ENCODE results near the gene PLXNA4. TPM values are rescaled to one million over a fixed set of nuclear protein-coding genes. Genes with fewer than 3 reads are reported as not detected.

Gene PLXNA4
- total RNA-seq, 1 experiment from 2014 or later, result not detected

DNA sequence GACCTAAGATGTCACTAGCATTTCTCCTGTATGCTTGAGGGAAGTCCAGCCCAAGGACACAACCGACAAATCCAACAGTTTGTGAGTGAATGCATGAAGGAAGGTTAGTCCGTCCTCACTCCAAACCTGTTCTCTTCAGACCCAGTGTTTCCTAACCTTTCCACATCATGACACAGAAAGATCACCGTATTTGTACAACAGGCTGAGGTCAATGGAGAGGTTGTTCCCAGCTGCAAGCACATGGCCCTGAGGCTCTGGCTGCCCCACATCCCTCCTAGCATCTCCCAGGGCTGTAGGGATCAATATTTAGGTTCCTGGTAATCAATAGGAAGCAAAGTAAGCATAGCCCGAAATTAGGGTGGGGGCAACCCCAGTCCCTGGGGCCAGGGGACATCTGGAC lies 227.9 kb downstream of the PLXNA4 start:
- H3K9me3 ChIP-seq (ENCODE audit: control insufficient read depth in 1 of 2, insufficient read depth in 1 of 2, low read depth in 1 of 2, low read length in 2 of 2), result no peaks in the 10 kb centered on the region
- H3K27ac ChIP-seq (ENCODE audit: low read depth, low read length), result no peak overlapping the region
- POLR2A ChIA-PET, result no interaction called here
- intact Hi-C loops (cut with micrococcal nuclease), result no loop called here
- no peak overlapping the region for H3K4me3 ChIP-seq (replicated peaks in 1 of 2; ENCODE audit: low read depth in 1 of 2, low read length in 2 of 2)
- H4K20me1 ChIP-seq (ENCODE audit: insufficient read depth), result no peaks in the 10 kb centered on the region
- H3K79me2 ChIP-seq (ENCODE audit: insufficient read depth, low read length), result no peaks in the 10 kb centered on the region
- H3K27me3 ChIP-seq (ENCODE audit: insufficient read depth, low read length), result peaks cover 68% of the 10 kb centered on the region
- no peak for ATAC-seq
- H2AFZ ChIP-seq (ENCODE audit: low read depth, low read length, poor library complexity, severe bottlenecking), result no peak overlapping the region
- CTCF ChIA-PET, result no interaction called here
- H3K36me3 ChIP-seq (ENCODE audit: control insufficient read depth in 1 of 2, insufficient read depth in 2 of 2, low read length in 2 of 2), result no peaks in the 10 kb centered on the region
- BruUV-seq (replicated peaks), result no TSS peak
- H3K9ac ChIP-seq (ENCODE audit: low read length), result no peak overlapping the region
- H3K9me2 ChIP-seq (ENCODE audit: insufficient read depth), result no peaks in the 10 kb centered on the region
- RAD21 ChIA-PET (ENCODE audit: low non-redundant PET in 1 of 2, low total read pairs in 2 of 2, uncharacterized antibody in 2 of 2, unreplicated experiment in 2 of 2), result no interaction called here
- DNase-seq (ENCODE audit: low read depth, low spot score), result no peak
- H3K4me1 ChIP-seq (ENCODE audit: control insufficient read depth in 1 of 2, insufficient read depth in 2 of 2, low read length in 2 of 2), result no peaks in the 10 kb centered on the region
- H3K4me2 ChIP-seq (ENCODE audit: low read length), result no peak overlapping the region
- TF ChIP-seq YY1 (IDR thresholded peaks at IDR 0.05; ENCODE audit: extremely low read depth, insufficient replicate concordance, low read depth, low read length), result no peak
- TF ChIP-seq TCF7L2 (IDR thresholded peaks at IDR 0.05; ENCODE audit: borderline replicate concordance, extremely low read depth, insufficient read depth, insufficient read length), result no peak
- TF ChIP-seq POLR2A (IDR thresholded peaks at IDR 0.05; ENCODE audit: borderline replicate concordance, extremely low read depth, insufficient read depth, insufficient read length), result no peak
- TF ChIP-seq ZNF274 (IDR thresholded peaks at IDR 0.05; ENCODE audit: low read depth, low read length), result no peak
- TF ChIP-seq, protein P1, sequence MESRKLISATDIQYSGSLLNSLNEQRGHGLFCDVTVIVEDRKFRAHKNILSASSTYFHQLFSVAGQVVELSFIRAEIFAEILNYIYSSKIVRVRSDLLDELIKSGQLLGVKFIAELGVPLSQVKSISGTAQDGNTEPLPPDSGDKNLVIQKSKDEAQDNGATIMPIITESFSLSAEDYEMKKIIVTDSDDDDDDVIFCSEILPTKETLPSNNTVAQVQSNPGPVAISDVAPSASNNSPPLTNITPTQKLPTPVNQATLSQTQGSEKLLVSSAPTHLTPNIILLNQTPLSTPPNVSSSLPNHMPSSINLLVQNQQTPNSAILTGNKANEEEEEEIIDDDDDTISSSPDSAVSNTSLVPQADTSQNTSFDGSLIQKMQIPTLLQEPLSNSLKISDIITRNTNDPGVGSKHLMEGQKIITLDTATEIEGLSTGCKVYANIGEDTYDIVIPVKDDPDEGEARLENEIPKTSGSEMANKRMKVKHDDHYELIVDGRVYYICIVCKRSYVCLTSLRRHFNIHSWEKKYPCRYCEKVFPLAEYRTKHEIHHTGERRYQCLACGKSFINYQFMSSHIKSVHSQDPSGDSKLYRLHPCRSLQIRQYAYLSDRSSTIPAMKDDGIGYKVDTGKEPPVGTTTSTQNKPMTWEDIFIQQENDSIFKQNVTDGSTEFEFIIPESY (IDR thresholded peaks at IDR 0.05; ENCODE audit: extremely low read depth, insufficient replicate concordance, low read length), result no peak
- TF ChIP-seq FOSL1 (IDR thresholded peaks at IDR 0.05; ENCODE audit: low read depth), result no peak
- TF ChIP-seq SRF (IDR thresholded peaks at IDR 0.05; ENCODE audit: low read depth), result no peak
- no peak for TF ChIP-seq EZH2phosphoT487 (IDR thresholded peaks at IDR 0.05; ENCODE audit: borderline replicate concordance)
- no peak for TF ChIP-seq SIN3A (IDR thresholded peaks at IDR 0.05; ENCODE audit: low read depth)
- TF ChIP-seq, protein P2, sequence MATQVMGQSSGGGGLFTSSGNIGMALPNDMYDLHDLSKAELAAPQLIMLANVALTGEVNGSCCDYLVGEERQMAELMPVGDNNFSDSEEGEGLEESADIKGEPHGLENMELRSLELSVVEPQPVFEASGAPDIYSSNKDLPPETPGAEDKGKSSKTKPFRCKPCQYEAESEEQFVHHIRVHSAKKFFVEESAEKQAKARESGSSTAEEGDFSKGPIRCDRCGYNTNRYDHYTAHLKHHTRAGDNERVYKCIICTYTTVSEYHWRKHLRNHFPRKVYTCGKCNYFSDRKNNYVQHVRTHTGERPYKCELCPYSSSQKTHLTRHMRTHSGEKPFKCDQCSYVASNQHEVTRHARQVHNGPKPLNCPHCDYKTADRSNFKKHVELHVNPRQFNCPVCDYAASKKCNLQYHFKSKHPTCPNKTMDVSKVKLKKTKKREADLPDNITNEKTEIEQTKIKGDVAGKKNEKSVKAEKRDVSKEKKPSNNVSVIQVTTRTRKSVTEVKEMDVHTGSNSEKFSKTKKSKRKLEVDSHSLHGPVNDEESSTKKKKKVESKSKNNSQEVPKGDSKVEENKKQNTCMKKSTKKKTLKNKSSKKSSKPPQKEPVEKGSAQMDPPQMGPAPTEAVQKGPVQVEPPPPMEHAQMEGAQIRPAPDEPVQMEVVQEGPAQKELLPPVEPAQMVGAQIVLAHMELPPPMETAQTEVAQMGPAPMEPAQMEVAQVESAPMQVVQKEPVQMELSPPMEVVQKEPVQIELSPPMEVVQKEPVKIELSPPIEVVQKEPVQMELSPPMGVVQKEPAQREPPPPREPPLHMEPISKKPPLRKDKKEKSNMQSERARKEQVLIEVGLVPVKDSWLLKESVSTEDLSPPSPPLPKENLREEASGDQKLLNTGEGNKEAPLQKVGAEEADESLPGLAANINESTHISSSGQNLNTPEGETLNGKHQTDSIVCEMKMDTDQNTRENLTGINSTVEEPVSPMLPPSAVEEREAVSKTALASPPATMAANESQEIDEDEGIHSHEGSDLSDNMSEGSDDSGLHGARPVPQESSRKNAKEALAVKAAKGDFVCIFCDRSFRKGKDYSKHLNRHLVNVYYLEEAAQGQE (IDR thresholded peaks at IDR 0.05; ENCODE audit: low read depth), result no peak
- TF ChIP-seq POLR2AphosphoS5 (IDR thresholded peaks at IDR 0.05; ENCODE audit: low read depth, low read length), result no peak
- TF ChIP-seq, protein P3, sequence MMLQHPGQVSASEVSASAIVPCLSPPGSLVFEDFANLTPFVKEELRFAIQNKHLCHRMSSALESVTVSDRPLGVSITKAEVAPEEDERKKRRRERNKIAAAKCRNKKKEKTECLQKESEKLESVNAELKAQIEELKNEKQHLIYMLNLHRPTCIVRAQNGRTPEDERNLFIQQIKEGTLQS (IDR thresholded peaks at IDR 0.05), result no peak
- TF ChIP-seq, protein P4, sequence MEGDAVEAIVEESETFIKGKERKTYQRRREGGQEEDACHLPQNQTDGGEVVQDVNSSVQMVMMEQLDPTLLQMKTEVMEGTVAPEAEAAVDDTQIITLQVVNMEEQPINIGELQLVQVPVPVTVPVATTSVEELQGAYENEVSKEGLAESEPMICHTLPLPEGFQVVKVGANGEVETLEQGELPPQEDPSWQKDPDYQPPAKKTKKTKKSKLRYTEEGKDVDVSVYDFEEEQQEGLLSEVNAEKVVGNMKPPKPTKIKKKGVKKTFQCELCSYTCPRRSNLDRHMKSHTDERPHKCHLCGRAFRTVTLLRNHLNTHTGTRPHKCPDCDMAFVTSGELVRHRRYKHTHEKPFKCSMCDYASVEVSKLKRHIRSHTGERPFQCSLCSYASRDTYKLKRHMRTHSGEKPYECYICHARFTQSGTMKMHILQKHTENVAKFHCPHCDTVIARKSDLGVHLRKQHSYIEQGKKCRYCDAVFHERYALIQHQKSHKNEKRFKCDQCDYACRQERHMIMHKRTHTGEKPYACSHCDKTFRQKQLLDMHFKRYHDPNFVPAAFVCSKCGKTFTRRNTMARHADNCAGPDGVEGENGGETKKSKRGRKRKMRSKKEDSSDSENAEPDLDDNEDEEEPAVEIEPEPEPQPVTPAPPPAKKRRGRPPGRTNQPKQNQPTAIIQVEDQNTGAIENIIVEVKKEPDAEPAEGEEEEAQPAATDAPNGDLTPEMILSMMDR (IDR thresholded peaks at IDR 0.05 in 2 of 3, conservative IDR thresholded peaks at IDR 0.05 in 1 of 3; ENCODE audit: borderline replicate concordance in 1 of 3, insufficient read depth in 1 of 3, low read depth in 2 of 3, low read length in 2 of 3), result no peak
- TF ChIP-seq EGR1 (IDR thresholded peaks at IDR 0.05; ENCODE audit: low read depth), result no peak
- TF ChIP-seq JUND (IDR thresholded peaks at IDR 0.05), result no peak
- TF ChIP-seq EZH2 (IDR thresholded peaks at IDR 0.05), result no peak
